ENCODE measurements around the gene PLCL1.

The PLCL1 gene

GRCh38 chr2:197920592-197921201, 116.3 kb downstream of the PLCL1 start:
- H3K27me3 ChIP-seq (ENCODE audit: insufficient read depth, poor library complexity, severe bottlenecking): no peaks in the 10 kb centered on the region
- DNase-seq (ENCODE audit: low read depth in 1 of 2, low spot score in 1 of 2): no peak

GRCh38 chr2:197924483-197924882, 120.1 kb downstream of the PLCL1 start:
- TF ChIP-seq GABPA (IDR thresholded peaks at IDR 0.05; ENCODE audit: low read depth) (no peak), REST (IDR thresholded peaks at IDR 0.05; ENCODE audit: insufficient replicate concordance, low read depth) (no peak), POLR2AphosphoS5 (IDR thresholded peaks at IDR 0.05; ENCODE audit: low read depth) (no peak), CTCF (IDR thresholded peaks at IDR 0.05; ENCODE audit: insufficient read depth, low read length) (no peak), SPI1 (IDR thresholded peaks at IDR 0.05; ENCODE audit: borderline replicate concordance, low read depth) (no peak)
- DNase-seq (ENCODE audit: low read depth in 1 of 2, low spot score in 1 of 2): no peak
- peaks cover 3% of the 10 kb centered on the region for H3K27me3 ChIP-seq (ENCODE audit: insufficient read depth, poor library complexity, severe bottlenecking)
- no peak overlapping the region for H3K27ac ChIP-seq (replicated peaks)
- H3K4me3 ChIP-seq (replicated peaks; ENCODE audit: insufficient read depth, low read length): no peak overlapping the region

More at GRCh38 chr2:197920592-197921201, 116.3 kb downstream of the PLCL1 start:
- Histone ChIP-seq H3K27ac (replicated peaks) (no peak overlapping the region), H3K4me3 (replicated peaks; ENCODE audit: insufficient read depth, low read length) (no peak overlapping the region)
- no peak for TF ChIP-seq SPI1 (IDR thresholded peaks at IDR 0.05; ENCODE audit: borderline replicate concordance, low read depth)
- TF ChIP-seq GABPA (IDR thresholded peaks at IDR 0.05; ENCODE audit: low read depth): no peak
- TF ChIP-seq REST (IDR thresholded peaks at IDR 0.05; ENCODE audit: insufficient replicate concordance, low read depth): no peak
- no peak for TF ChIP-seq POLR2AphosphoS5 (IDR thresholded peaks at IDR 0.05; ENCODE audit: low read depth)
- TF ChIP-seq CTCF (IDR thresholded peaks at IDR 0.05; ENCODE audit: insufficient read depth, low read length): no peak

- H3K27me3 ChIP-seq (ENCODE audit: insufficient read depth, poor library complexity, severe bottlenecking): peaks cover 3% of the 10 kb centered on the region
- H3K27ac ChIP-seq (replicated peaks): no peak overlapping the region
- no peak for DNase-seq (ENCODE audit: low read depth in 1 of 2, low spot score in 1 of 2)
- TF ChIP-seq REST (IDR thresholded peaks at IDR 0.05; ENCODE audit: insufficient replicate concordance, low read depth): no peak
- TF ChIP-seq CTCF (IDR thresholded peaks at IDR 0.05; ENCODE audit: insufficient read depth, low read length): no peak
- no peak for TF ChIP-seq SPI1 (IDR thresholded peaks at IDR 0.05; ENCODE audit: borderline replicate concordance, low read depth)
- no peak for TF ChIP-seq GABPA (IDR thresholded peaks at IDR 0.05; ENCODE audit: low read depth)
- no peak for TF ChIP-seq POLR2AphosphoS5 (IDR thresholded peaks at IDR 0.05; ENCODE audit: low read depth)
- H3K4me3 ChIP-seq (replicated peaks; ENCODE audit: insufficient read depth, low read length): no peak overlapping the region
Measured at GRCh38 chr2:197925204-197925603, 120.8 kb downstream of the PLCL1 start.

Data from HL-60 (cell line).